Activated CD8-positive, alpha-beta T cell treated with anti-CD3 and anti-CD28 coated beads for 36 hours (primary cell): ENCODE results near the gene HEATR1. TPM values are rescaled to one million over a fixed set of nuclear protein-coding genes. Genes with fewer than 3 reads are reported as not detected.

Experiments used
- ATAC-seq: fragments of 200-7000 bp; cut with Tn5 transposase; one replicate; pipeline ENCODE4 v1.10.0; 2021; ENCODE audit warnings: mild to moderate bottlenecking, moderate library complexity
- CTCF ChIA-PET: fragments of 350-600 bp; sonication (Branson Sonifier 250); formaldehyde crosslinking; loops from one replicate; lab custom pipeline; 2021; ENCODE audit warnings: antibody characterized with exemption; lab: Charles Lee
- POLR2A ChIA-PET: fragments of 350-600 bp; sonication (Branson Sonifier 250); formaldehyde crosslinking; loops from one replicate; lab custom pipeline; 2021; ENCODE audit warnings: antibody characterized with exemption; lab: Charles Lee
- DNase-seq: peaks from one replicate; pipeline ENCODE4 v3.0.0-alpha.2; 2020
- H3K27ac Mint-ChIP-seq: one replicate; pipeline ENCODE4 v1.8.0; 2021; ENCODE audit warnings: mild to moderate bottlenecking, mixed read lengths
- H3K27me3 Mint-ChIP-seq: one replicate; pipeline ENCODE4 v1.8.0; 2021; ENCODE audit warnings: mixed read lengths
- H3K36me3 Mint-ChIP-seq: one replicate; pipeline ENCODE4 v1.8.0; 2021; ENCODE audit warnings: low read depth, mixed read lengths
- H3K4me1 Mint-ChIP-seq: one replicate; pipeline ENCODE4 v1.8.0; 2021; ENCODE audit warnings: low read depth, mixed read lengths
- H3K4me3 Mint-ChIP-seq: one replicate; pipeline ENCODE4 v1.8.0; 2021; ENCODE audit warnings: mild to moderate bottlenecking, moderate library complexity, mixed read lengths
- H3K9me3 Mint-ChIP-seq: one replicate; pipeline ENCODE4 v1.8.0; 2021; ENCODE audit warnings: mixed read lengths
- CTCF ChIP-seq: fragments of 200-600 bp; IDR thresholded peaks from one replicate; pipeline ENCODE4 v1.8.0; 2022; ENCODE audit warnings: antibody characterized with exemption, mild to moderate bottlenecking
- intact Hi-C: fragments of 100-400 bp; cut with micrococcal nuclease; formaldehyde crosslinking; loops from one replicate; pipeline ENCODE4 v1.10.0; 2022
- total RNA-seq, 2 experiments: library from RNA; stranded (reverse); gene quantifications; one replicate each; pipeline ENCODE4 v1.2.3, GENCODE V29; 2021

Gene HEATR1
- total RNA-seq, 2 experiments from 2014 or later: 80.9 to 81.7 TPM

GRCh38 chr1:236534151-236534651 is 70.1 kb downstream of the HEATR1 start:
- Mint-ChIP-seq H3K4me3 (no peak overlapping the region), H3K4me1 (peaks cover 39% of the 10 kb centered on the region), H3K36me3 (peaks cover 49% of the 10 kb centered on the region), H3K27me3 (no peaks in the 10 kb centered on the region), H3K27ac (peak overlapping the region; percentile 84), H3K9me3 (no peaks in the 10 kb centered on the region)
- intact Hi-C loops: no loop called here
- ChIA-PET CTCF (interaction anchor here (0.6 to 0.9 kb wide), 2 partner anchors 16 to 429 kb away, joined by 3 read pairs; no protein-coding TSS in a partner anchor), POLR2A (interaction anchor here (0.8 to 0.9 kb wide), 2 partner anchors 9 to 17 kb away, joined by 3 read pairs; no protein-coding TSS in a partner anchor)
- DNase-seq: peak; percentile 74
- peak; percentile 88 for ATAC-seq
- no peak for TF ChIP-seq CTCF

GRCh38 chr1:236532850-236533249 is 71.5 kb downstream of the HEATR1 start:
- ChIA-PET POLR2A (no interaction called here), CTCF (no interaction called here)
- no peak overlapping the region for H3K27ac Mint-ChIP-seq
- H3K4me1 Mint-ChIP-seq: peaks cover 42% of the 10 kb centered on the region
- ATAC-seq: no peak
- no peaks in the 10 kb centered on the region for H3K27me3 Mint-ChIP-seq
- H3K36me3 Mint-ChIP-seq: peaks cover 49% of the 10 kb centered on the region
- DNase-seq: no peak
- intact Hi-C loops: no loop called here
- no peak overlapping the region for H3K4me3 Mint-ChIP-seq
- TF ChIP-seq CTCF: no peak
- H3K9me3 Mint-ChIP-seq: no peaks in the 10 kb centered on the region

GRCh38 chr1:236530959-236531358 is 73.4 kb downstream of the HEATR1 start:
- intact Hi-C loops: no loop called here
- peaks cover 50% of the 10 kb centered on the region for H3K36me3 Mint-ChIP-seq
- ATAC-seq (no peak), DNase-seq (no peak)
- H3K4me1 Mint-ChIP-seq: peaks cover 50% of the 10 kb centered on the region
- H3K27ac Mint-ChIP-seq: no peak overlapping the region
- TF ChIP-seq CTCF: no peak
- ChIA-PET CTCF (interaction anchor here (0.8 kb wide), 1 partner anchor 14 kb away, joined by 3 read pairs; no protein-coding TSS in a partner anchor), POLR2A (no interaction called here)
- H3K9me3 Mint-ChIP-seq: no peaks in the 10 kb centered on the region
- H3K27me3 Mint-ChIP-seq: no peaks in the 10 kb centered on the region
- H3K4me3 Mint-ChIP-seq: no peak overlapping the region

GRCh38 chr1:236530286-236530685 is 74.0 kb downstream of the HEATR1 start:
- Mint-ChIP-seq H3K9me3 (no peaks in the 10 kb centered on the region), H3K27ac (peak overlapping the region; percentile 18), H3K4me1 (peaks cover 47% of the 10 kb centered on the region), H3K36me3 (peaks cover 47% of the 10 kb centered on the region), H3K27me3 (no peaks in the 10 kb centered on the region), H3K4me3 (no peak overlapping the region)
- DNase-seq (no peak), ATAC-seq (no peak)
- CTCF ChIA-PET: no interaction called here
- intact Hi-C loops: no loop called here
- POLR2A ChIA-PET: interaction anchor here (1.1 kb wide), 1 partner anchor 15 kb away, joined by 3 read pairs; no protein-coding TSS in a partner anchor
- TF ChIP-seq CTCF: no peak

GRCh38 chr1:236526079-236526478 is 78.2 kb downstream of the HEATR1 start:
- no peak for ATAC-seq
- ChIA-PET POLR2A (interaction anchor here (0.9 kb wide), 1 partner anchor 20 kb away, joined by 3 read pairs; no protein-coding TSS in a partner anchor), CTCF (interaction anchor here (1.2 kb wide), 1 partner anchor 37 kb away, joined by 3 read pairs; no protein-coding TSS in a partner anchor)
- DNase-seq: no peak
- Mint-ChIP-seq H3K27me3 (no peaks in the 10 kb centered on the region), H3K4me3 (peak overlapping the region; percentile 26), H3K9me3 (no peaks in the 10 kb centered on the region), H3K4me1 (peaks cover 25% of the 10 kb centered on the region), H3K27ac (peak overlapping the region; percentile 37), H3K36me3 (peaks cover 30% of the 10 kb centered on the region)
- TF ChIP-seq CTCF: no peak
- intact Hi-C loops: loop anchor here (10.0 kb wide), 1 partner anchor 421 kb away; no protein-coding TSS in a partner anchor
